Loucy (cell line): Measurements from ENCODE around the gene RPS6KA5.

Experiments
- H2AFZ ChIP-seq: fragments of 200-600 bp; sonication (generic); 2 replicates; pipeline ENCODE4 v1.6.0; 2016; ENCODE audit warnings: antibody characterized with exemption, mild to moderate bottlenecking, low read length, moderate library complexity
- H3F3A ChIP-seq: fragments of 200-600 bp; 2 replicates; pipeline ENCODE4 v1.6.0; 2016; ENCODE audit warnings: antibody characterized with exemption, low read depth, mild to moderate bottlenecking
- H3K27me3 ChIP-seq: fragments of 200-600 bp; sonication (generic); 2 replicates; pipeline ENCODE4 v1.6.1; 2014; ENCODE audit warnings: low read length, mild to moderate bottlenecking; ENCODE audit not compliant: insufficient read depth, poor library complexity, severe bottlenecking
- H3K36me3 ChIP-seq: fragments of 200-600 bp; sonication (generic); 2 replicates; pipeline ENCODE4 v1.6.1; 2016; ENCODE audit warnings: low read length; ENCODE audit not compliant: insufficient read depth
- H3K4me1 ChIP-seq: fragments of 200-600 bp; sonication (generic); 2 replicates; pipeline ENCODE4 v1.5.1; 2014; ENCODE audit warnings: low read length, mild to moderate bottlenecking; ENCODE audit not compliant: insufficient read depth, poor library complexity, severe bottlenecking
- H3K4me2 ChIP-seq: fragments of 200-600 bp; sonication (generic); 2 replicates; pipeline ENCODE4 v1.6.0; 2014; ENCODE audit warnings: antibody characterized with exemption, low read length, low read depth, mild to moderate bottlenecking; ENCODE audit not compliant: poor library complexity, severe bottlenecking
- H3K4me3 ChIP-seq: fragments of 200-600 bp; sonication (generic); 2 replicates; pipeline ENCODE4 v1.5.1; 2014; ENCODE audit warnings: low read length, mild to moderate bottlenecking, mixed read lengths; ENCODE audit not compliant: poor library complexity, severe bottlenecking
- H3K79me2 ChIP-seq: fragments of 200-600 bp; sonication (generic); 2 replicates; pipeline ENCODE4 v1.6.1; 2014; ENCODE audit warnings: low read length; ENCODE audit not compliant: insufficient read depth
- H3K9ac ChIP-seq: fragments of 200-600 bp; sonication (generic); 2 replicates; pipeline ENCODE4 v1.6.0; 2014; ENCODE audit warnings: mild to moderate bottlenecking, low read depth, low read length, moderate library complexity; ENCODE audit not compliant: poor library complexity, severe bottlenecking
- H3K9me2 ChIP-seq: fragments of 200-600 bp; sonication (generic); replicated peaks from 2 replicates; pipeline ENCODE4 v1.6.1; 2016; ENCODE audit warnings: low read depth, low read length, mixed read lengths
- H3K9me3 ChIP-seq: fragments of 200-600 bp; sonication (generic); 2 replicates; pipeline ENCODE4 v1.6.1; 2014; ENCODE audit warnings: mild to moderate bottlenecking, antibody characterized with exemption, low read length, low read depth; ENCODE audit not compliant: insufficient read depth
- H4K20me1 ChIP-seq: fragments of 200-600 bp; sonication (generic); 2 replicates; pipeline ENCODE4 v1.6.0; 2014; ENCODE audit warnings: antibody characterized with exemption, low read length, mild to moderate bottlenecking; ENCODE audit not compliant: insufficient read depth, poor library complexity, severe bottlenecking
- CTCF ChIP-seq: fragments of 200-600 bp; sonication (generic); conservative IDR thresholded peaks from 2 replicates; pipeline ENCODE4 v1.5.1; 2014; ENCODE audit warnings: mild to moderate bottlenecking, antibody characterized with exemption, low read length
- EZH2phosphoT487 ChIP-seq: fragments of 200-600 bp; IDR thresholded peaks from 2 replicates; pipeline ENCODE4 v1.6.1; 2018; ENCODE audit warnings: antibody characterized with exemption, mild to moderate bottlenecking, moderate library complexity, borderline replicate concordance

RPS6KA5 gene

GRCh38 chr14:91019673-91020072, 40.8 kb downstream of the RPS6KA5 start:
- peaks cover 11% of the 10 kb centered on the region; the same call in 1 of the 2 replicates for H3K36me3 ChIP-seq
- no peak overlapping the region for H3K9ac ChIP-seq
- no peaks in the 10 kb centered on the region for H3K27me3 ChIP-seq
- H4K20me1 ChIP-seq: peaks cover 34% of the 10 kb centered on the region
- no peaks in the 10 kb centered on the region for H3K9me2 ChIP-seq
- no peaks in the 10 kb centered on the region for H3F3A ChIP-seq
- H3K4me3 ChIP-seq: no peak overlapping the region
- peaks cover 94% of the 10 kb centered on the region for H3K79me2 ChIP-seq
- no peak for TF ChIP-seq EZH2phosphoT487
- TF ChIP-seq CTCF: no peak
- H3K4me1 ChIP-seq: peaks cover 16% of the 10 kb centered on the region
- H3K4me2 ChIP-seq: no peak overlapping the region
- H3K9me3 ChIP-seq: no peaks in the 10 kb centered on the region
- H2AFZ ChIP-seq: no peak overlapping the region

- no peaks in the 10 kb centered on the region for H3K27me3 ChIP-seq
- H2AFZ ChIP-seq: no peak overlapping the region
- H3K9ac ChIP-seq: no peak overlapping the region
- H3K36me3 ChIP-seq: peaks cover 11% of the 10 kb centered on the region; the same call in 1 of the 2 replicates
- H3K4me3 ChIP-seq: no peak overlapping the region
- peaks cover 23% of the 10 kb centered on the region for H3K4me1 ChIP-seq
- no peaks in the 10 kb centered on the region for H3K9me2 ChIP-seq
- H4K20me1 ChIP-seq: peaks cover 42% of the 10 kb centered on the region
- H3K4me2 ChIP-seq: no peak overlapping the region
- TF ChIP-seq CTCF (no peak), EZH2phosphoT487 (no peak)
- H3F3A ChIP-seq: no peaks in the 10 kb centered on the region
- H3K79me2 ChIP-seq: peaks cover 92% of the 10 kb centered on the region
- no peaks in the 10 kb centered on the region for H3K9me3 ChIP-seq
Observed at GRCh38 chr14:91018481-91018880, 42.0 kb downstream of the RPS6KA5 start.

- H3K9ac ChIP-seq: no peak overlapping the region
- no peak for TF ChIP-seq CTCF
- TF ChIP-seq EZH2phosphoT487: no peak
- no peaks in the 10 kb centered on the region for H3K27me3 ChIP-seq
- H3K9me2 ChIP-seq: no peaks in the 10 kb centered on the region
- no peak overlapping the region for H3K4me3 ChIP-seq
- no peak overlapping the region for H3K4me2 ChIP-seq
- H4K20me1 ChIP-seq: peaks cover 45% of the 10 kb centered on the region
- no peaks in the 10 kb centered on the region for H3F3A ChIP-seq
- H3K36me3 ChIP-seq: peaks cover 11% of the 10 kb centered on the region; the same call in 1 of the 2 replicates
- H2AFZ ChIP-seq: no peak overlapping the region
- peaks cover 93% of the 10 kb centered on the region for H3K79me2 ChIP-seq
- no peaks in the 10 kb centered on the region for H3K9me3 ChIP-seq
- H3K4me1 ChIP-seq: peaks cover 29% of the 10 kb centered on the region
Observed at GRCh38 chr14:91016800-91017410, 43.5 kb downstream of the RPS6KA5 start.
